ENCODE measurements around the gene UBA7. TPM values are rescaled to one million over a fixed set of nuclear protein-coding genes. Genes with fewer than 3 reads are reported as not detected.

Gene UBA7
- total and polyA plus RNA-seq, 9 donors: 29.3 to 84.9 (median 67.8) TPM

DNA sequence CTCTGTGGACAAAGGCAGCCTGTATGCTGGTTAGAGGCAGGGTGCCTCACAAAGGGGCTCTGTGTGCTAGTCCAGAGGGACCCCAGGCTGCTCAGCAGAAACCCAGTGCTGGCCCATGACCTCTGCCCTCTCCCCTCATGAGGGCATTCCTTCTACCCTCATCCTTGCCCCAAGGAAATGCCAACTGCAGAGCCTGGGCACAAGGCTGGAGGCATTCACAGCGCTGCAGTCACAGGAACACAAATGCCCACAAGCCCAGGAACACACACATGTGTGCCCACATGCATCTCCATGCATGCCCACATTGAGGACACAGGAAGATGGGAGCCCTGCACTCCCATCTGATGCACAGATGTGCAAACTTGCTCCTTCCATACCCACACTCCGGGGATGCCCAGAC, 6.9 kb downstream of the UBA7 start:
- no peak for DNase-seq
- intact Hi-C loops (cut with DNase I): loop anchor here in 1 of 4 donors (10.0 kb wide), 1 partner anchor 98 kb away; the partner anchor contains the start of gene MST1R
- Histone ChIP-seq H3K36me3 (no peaks in the 10 kb centered on the region), H3K27me3 (no peaks in the 10 kb centered on the region), H3K4me1 (ENCODE audit: insufficient read depth) (peaks cover 11% of the 10 kb centered on the region), H3K4me3 (no peak overlapping the region), H3K9me3 (no peaks in the 10 kb centered on the region), H3K27ac (peak overlapping the region in 1 of 2 donors; percentile 74)
- TF ChIP-seq, protein P1, sequence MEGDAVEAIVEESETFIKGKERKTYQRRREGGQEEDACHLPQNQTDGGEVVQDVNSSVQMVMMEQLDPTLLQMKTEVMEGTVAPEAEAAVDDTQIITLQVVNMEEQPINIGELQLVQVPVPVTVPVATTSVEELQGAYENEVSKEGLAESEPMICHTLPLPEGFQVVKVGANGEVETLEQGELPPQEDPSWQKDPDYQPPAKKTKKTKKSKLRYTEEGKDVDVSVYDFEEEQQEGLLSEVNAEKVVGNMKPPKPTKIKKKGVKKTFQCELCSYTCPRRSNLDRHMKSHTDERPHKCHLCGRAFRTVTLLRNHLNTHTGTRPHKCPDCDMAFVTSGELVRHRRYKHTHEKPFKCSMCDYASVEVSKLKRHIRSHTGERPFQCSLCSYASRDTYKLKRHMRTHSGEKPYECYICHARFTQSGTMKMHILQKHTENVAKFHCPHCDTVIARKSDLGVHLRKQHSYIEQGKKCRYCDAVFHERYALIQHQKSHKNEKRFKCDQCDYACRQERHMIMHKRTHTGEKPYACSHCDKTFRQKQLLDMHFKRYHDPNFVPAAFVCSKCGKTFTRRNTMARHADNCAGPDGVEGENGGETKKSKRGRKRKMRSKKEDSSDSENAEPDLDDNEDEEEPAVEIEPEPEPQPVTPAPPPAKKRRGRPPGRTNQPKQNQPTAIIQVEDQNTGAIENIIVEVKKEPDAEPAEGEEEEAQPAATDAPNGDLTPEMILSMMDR (IDR thresholded peaks at IDR 0.05): no peak
- TF ChIP-seq POLR2A (IDR thresholded peaks at IDR 0.05): no peak
- WGBS, 3 donors: 79 to 85% (median 79%) methylated on average over 2 of the region's 2 CpGs

DNA sequence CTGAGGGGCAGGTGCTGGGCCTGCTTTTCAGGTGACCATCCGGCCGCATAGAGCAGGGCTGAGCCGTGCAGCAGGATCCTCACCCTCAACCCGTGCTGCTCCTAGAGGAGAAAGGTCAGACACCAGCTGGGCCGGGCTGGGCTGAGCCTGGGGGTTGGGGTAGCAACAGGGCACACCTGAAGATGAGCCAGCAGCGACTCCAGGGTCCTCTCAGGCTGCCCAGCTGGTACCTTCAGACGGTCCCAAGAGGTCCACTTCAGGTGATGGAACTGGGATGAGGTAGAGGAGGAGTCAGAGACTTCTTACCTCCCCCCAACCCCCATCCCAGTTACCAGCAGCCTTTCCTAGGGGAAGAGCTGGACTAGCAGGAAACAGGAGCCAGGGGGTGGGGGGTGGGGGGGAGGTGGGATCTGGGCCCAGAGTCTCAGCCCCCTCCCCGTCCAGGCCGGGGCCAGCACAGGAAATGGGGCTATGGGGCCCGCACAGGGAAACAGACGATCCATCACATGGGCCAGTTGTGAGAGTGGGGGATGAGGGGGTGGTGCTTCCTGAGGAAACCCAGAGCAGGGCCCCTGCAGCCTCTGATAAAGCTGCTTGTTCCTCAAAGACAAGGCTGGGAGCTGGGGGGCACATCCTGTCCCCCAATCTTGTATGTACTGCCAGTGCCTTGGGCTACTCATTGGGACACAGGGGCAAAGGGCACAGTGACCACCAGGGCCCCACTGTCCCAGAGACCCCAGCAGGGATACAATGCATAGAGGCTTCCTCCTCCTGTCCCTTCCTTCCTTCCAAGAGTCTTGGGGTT, 7.7 kb downstream of the UBA7 start:
- Histone ChIP-seq H3K4me1 (ENCODE audit: insufficient read depth) (peaks cover 11% of the 10 kb centered on the region), H3K27ac (peak overlapping the region; percentile 74 to 83), H3K36me3 (no peaks in the 10 kb centered on the region), H3K27me3 (no peaks in the 10 kb centered on the region), H3K4me3 (no peak overlapping the region), H3K9me3 (no peaks in the 10 kb centered on the region)
- 36 to 43% (median 42%) methylated on average over 11 of the region's 11 CpGs for WGBS, 3 donors
- peak in 4 of 5 donors; percentile 46 to 67 (median 63) for DNase-seq
- TF ChIP-seq, protein P1 (IDR thresholded peaks at IDR 0.05): no peak
- TF ChIP-seq EP300 (IDR thresholded peaks at IDR 0.05) (no peak), POLR2A (IDR thresholded peaks at IDR 0.05) (no peak)
- intact Hi-C loops (cut with DNase I): loop anchor here in 2 of 4 donors (2.0 to 10.0 kb wide), 2 partner anchors 33 to 99 kb away; partner anchors contain the start of gene MST1R (in 1 of the 2)

DNA sequence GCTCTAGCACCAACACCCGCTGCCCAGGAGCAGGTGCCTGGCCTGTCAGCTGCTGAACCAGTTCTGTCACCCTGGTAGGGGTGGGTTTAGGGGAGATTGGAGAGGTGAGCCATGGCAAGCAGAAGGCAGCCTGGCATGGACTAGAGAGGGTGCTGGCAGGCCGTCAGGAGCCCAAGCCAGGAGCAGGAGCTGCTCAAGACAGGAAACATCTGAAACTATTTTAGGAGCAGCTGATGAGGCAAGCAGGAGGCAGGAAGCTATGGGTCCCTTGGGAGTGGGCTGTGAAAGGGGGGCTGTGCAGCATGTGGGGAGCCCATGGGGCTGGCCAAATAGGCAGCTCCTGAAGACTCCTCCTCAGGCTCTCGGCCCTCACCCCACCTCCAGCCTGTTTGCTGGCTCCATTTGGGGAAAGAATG, 8.4 kb downstream of the UBA7 start:
- Histone ChIP-seq H3K9me3 (no peaks in the 10 kb centered on the region), H3K4me1 (ENCODE audit: insufficient read depth) (peaks cover 11% of the 10 kb centered on the region), H3K36me3 (no peaks in the 10 kb centered on the region), H3K4me3 (no peak overlapping the region), H3K27me3 (no peaks in the 10 kb centered on the region), H3K27ac (peak overlapping the region; percentile 74 to 83)
- WGBS, 3 donors: 39 to 47% (median 42%) methylated on average over 3 of the region's 3 CpGs
- TF ChIP-seq POLR2A (IDR thresholded peaks at IDR 0.05) (no peak), EP300 (IDR thresholded peaks at IDR 0.05) (no peak)
- TF ChIP-seq, protein P1 (IDR thresholded peaks at IDR 0.05): no peak
- intact Hi-C loops (cut with DNase I): loop anchor here in 2 of 4 donors (2.0 to 10.0 kb wide), 2 partner anchors 33 to 99 kb away; partner anchors contain the start of gene MST1R (in 1 of the 2)
- DNase-seq: peak; percentile 74 to 89 (median 84)

DNA sequence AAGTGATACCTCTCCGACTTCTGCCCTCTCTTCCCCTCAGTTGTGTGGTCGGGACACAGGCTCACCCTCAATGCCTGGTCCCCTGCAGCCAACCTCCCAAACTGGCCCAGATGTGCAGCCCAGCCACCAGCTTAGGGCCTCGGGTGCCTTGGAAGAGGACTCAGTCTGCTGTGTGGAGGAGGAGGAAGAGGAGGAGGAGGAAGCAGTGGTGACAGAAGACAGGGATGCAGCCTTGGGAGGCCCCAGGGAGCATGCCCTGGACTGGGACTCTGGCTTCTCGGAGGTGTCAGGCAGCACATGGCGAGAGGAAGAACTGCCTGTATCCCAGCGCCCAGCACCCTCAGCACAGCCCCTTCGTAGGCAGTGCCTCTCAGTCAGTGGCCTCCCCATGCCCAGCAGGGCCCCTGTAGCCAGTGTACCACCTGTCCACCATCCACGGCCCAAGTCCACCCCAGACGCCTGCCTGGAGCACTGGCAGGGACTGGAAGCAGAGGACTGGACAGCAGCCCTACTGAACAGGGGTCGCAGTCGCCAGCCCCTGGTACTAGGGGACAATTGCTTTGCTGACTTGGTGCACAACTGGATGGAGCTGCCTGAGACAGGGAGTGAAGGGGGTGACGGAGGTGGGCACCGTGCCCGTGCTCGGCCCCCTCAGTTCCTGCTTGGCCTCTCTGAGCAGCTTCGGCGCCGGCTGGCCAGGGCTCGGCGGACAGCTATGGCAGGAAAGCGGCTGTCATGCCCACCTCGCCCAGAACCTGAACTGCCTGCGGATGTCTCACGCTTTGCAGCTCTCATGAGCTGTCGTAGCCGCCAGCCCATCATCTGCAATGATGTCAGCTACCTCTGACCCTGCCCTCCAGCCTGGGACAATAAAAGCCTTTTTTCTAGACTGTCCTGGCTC, 9.4 kb downstream of the UBA7 start:
- intact Hi-C loops (cut with DNase I): loop anchor here in 2 of 4 donors (2.0 to 10.0 kb wide), 2 partner anchors 34 to 100 kb away; partner anchors contain the start of gene MST1R (in 1 of the 2)
- 67 to 75% (median 68%) methylated on average over 24 to 26 of the region's 26 CpGs for WGBS, 3 donors
- TF ChIP-seq, protein P1 (IDR thresholded peaks at IDR 0.05): no peak
- TF ChIP-seq EP300 (IDR thresholded peaks at IDR 0.05) (no peak), POLR2A (IDR thresholded peaks at IDR 0.05) (no peak)
- Histone ChIP-seq H3K4me3 (peak overlapping the region; percentile 67), H3K27ac (no peak overlapping the region), H3K27me3 (no peaks in the 10 kb centered on the region), H3K4me1 (ENCODE audit: insufficient read depth) (peaks cover 11% of the 10 kb centered on the region), H3K36me3 (no peaks in the 10 kb centered on the region), H3K9me3 (no peaks in the 10 kb centered on the region)
- peak in 3 of 5 donors; percentile 43 to 54 (median 48) for DNase-seq

All from ovary (tissue), 9 donors.